GM19463 (cell line): ENCODE results near the gene FAM240A.

Experiments
- ATAC-seq: cut with Tn5 transposase; IDR thresholded peaks from one replicate; pipeline ENCODE4 v1.9.1; 2021; ENCODE audit warnings: mild to moderate bottlenecking, moderate library complexity; ENCODE audit not compliant: unreplicated experiment

Gene FAM240A

GRCh38 chr3:46673151-46674030 lies 61.1 kb downstream of the FAM240A start:
- ATAC-seq: no peak

- no peak for ATAC-seq
Observed at GRCh38 chr3:46674031-46674845, 61.9 kb downstream of the FAM240A start.

GRCh38 chr3:46675426-46675825 lies 63.1 kb downstream of the FAM240A start:
- ATAC-seq: no peak
